Activated naive CD4-positive, alpha-beta T cell treated with anti-CD3 and anti-CD28 coated beads for 36 hours (primary cell): ENCODE data around the gene ADM2. TPM values are rescaled to one million over a fixed set of nuclear protein-coding genes. Genes with fewer than 3 reads are reported as not detected.

Experiments used
- CTCF ChIA-PET: fragments of 350-600 bp; sonication (Branson Sonifier 250); formaldehyde crosslinking; loops from one replicate; lab custom pipeline; 2021; ENCODE audit warnings: antibody characterized with exemption; lab: Charles Lee
- DNase-seq: peaks from one replicate; pipeline ENCODE4 v3.0.0-alpha.2; 2020
- H3K27ac Mint-ChIP-seq: one replicate; pipeline ENCODE4 v1.8.0; 2021; ENCODE audit warnings: mild to moderate bottlenecking, mixed read lengths
- H3K27me3 Mint-ChIP-seq: one replicate; pipeline ENCODE4 v1.8.0; 2021; ENCODE audit warnings: low read depth, mixed read lengths
- H3K36me3 Mint-ChIP-seq: one replicate; pipeline ENCODE4 v1.8.0; 2021; ENCODE audit warnings: low read depth, mixed read lengths
- H3K4me1 Mint-ChIP-seq: one replicate; pipeline ENCODE4 v1.8.0; 2021; ENCODE audit warnings: low read depth, mixed read lengths
- H3K4me3 Mint-ChIP-seq: one replicate; pipeline ENCODE4 v1.8.0; 2021; ENCODE audit warnings: mild to moderate bottlenecking, moderate library complexity, mixed read lengths
- H3K9me3 Mint-ChIP-seq: one replicate; pipeline ENCODE4 v1.8.0; 2021; ENCODE audit warnings: mixed read lengths
- intact Hi-C: fragments of 100-400 bp; cut with micrococcal nuclease; formaldehyde crosslinking; loops from one replicate; pipeline ENCODE4 v1.15.1; 2023
- total RNA-seq, 2 experiments: library from RNA; stranded (reverse); gene quantifications; one replicate each; pipeline ENCODE4 v1.2.3, GENCODE V29; 2021

The ADM2 gene
- total RNA-seq, 2 experiments from 2014 or later = 7.5 to 8.3 TPM

- DNase-seq = no peak
- Mint-ChIP-seq H3K4me1 (peaks cover 11% of the 10 kb centered on the region), H3K36me3 (peaks cover 19% of the 10 kb centered on the region), H3K27ac (no peak overlapping the region), H3K9me3 (no peaks in the 10 kb centered on the region), H3K27me3 (no peaks in the 10 kb centered on the region), H3K4me3 (no peak overlapping the region)
- intact Hi-C loops = no loop called here
- CTCF ChIA-PET = interaction anchor here (1.0 kb wide), 1 partner anchor 34 kb away, joined by 4 read pairs; no protein-coding TSS in a partner anchor
Observed at GRCh38 chr22:50464451-50464850, 16.9 kb upstream of the ADM2 start.

GRCh38 chr22:50465066-50465930, 16.0 kb upstream of the ADM2 start:
- CTCF ChIA-PET = interaction anchor here (1.0 to 1.1 kb wide), 2 partner anchors 33 to 213 kb away, joined by 4 to 5 read pairs; no protein-coding TSS in a partner anchor
- Mint-ChIP-seq H3K4me3 (no peak overlapping the region), H3K27me3 (no peaks in the 10 kb centered on the region), H3K9me3 (no peaks in the 10 kb centered on the region), H3K36me3 (peaks cover 18% of the 10 kb centered on the region), H3K27ac (no peak overlapping the region), H3K4me1 (peaks cover 19% of the 10 kb centered on the region)
- DNase-seq = no peak
- intact Hi-C loops = no loop called here

DNA sequence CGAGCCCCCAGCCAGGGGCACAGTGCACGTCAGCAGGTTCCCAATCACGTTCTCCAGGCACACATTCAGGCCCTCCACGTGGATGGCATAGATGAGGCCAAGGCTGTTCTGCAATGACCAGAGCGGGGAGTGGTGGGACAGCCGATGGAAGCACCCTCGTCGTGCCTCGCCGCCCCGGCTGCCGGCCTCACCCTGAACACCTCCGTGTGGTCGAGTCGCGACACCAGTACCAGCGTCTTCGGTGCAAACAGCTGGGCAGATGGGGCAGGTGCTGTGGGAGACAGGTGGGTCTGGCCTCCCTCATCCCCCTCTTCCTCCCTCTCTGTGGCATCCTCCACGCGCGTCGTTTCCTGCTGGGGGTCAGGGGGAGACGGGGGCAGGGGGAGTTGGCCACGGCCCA, 14.0 kb upstream of the ADM2 start:
- DNase-seq = no peak
- no peak overlapping the region for H3K27ac Mint-ChIP-seq
- no peaks in the 10 kb centered on the region for H3K9me3 Mint-ChIP-seq
- CTCF ChIA-PET = interaction anchor here (1.3 kb wide), 1 partner anchor 30 kb away, joined by 3 read pairs; no protein-coding TSS in a partner anchor
- peaks cover 11% of the 10 kb centered on the region for H3K36me3 Mint-ChIP-seq
- H3K4me1 Mint-ChIP-seq = peaks cover 40% of the 10 kb centered on the region
- intact Hi-C loops = no loop called here
- H3K4me3 Mint-ChIP-seq = no peak overlapping the region
- H3K27me3 Mint-ChIP-seq = no peaks in the 10 kb centered on the region

- Mint-ChIP-seq H3K27me3 (no peaks in the 10 kb centered on the region), H3K27ac (no peak overlapping the region), H3K4me1 (peaks cover 45% of the 10 kb centered on the region), H3K36me3 (peaks cover 11% of the 10 kb centered on the region), H3K4me3 (no peak overlapping the region), H3K9me3 (no peaks in the 10 kb centered on the region)
- CTCF ChIA-PET = interaction anchor here (0.6 to 1.3 kb wide), 2 partner anchors 29 to 30 kb away, joined by 3 to 4 read pairs; no protein-coding TSS in a partner anchor
- intact Hi-C loops = no loop called here
- DNase-seq = no peak
Observed at GRCh38 chr22:50467773-50468440, 13.4 kb upstream of the ADM2 start.

DNA sequence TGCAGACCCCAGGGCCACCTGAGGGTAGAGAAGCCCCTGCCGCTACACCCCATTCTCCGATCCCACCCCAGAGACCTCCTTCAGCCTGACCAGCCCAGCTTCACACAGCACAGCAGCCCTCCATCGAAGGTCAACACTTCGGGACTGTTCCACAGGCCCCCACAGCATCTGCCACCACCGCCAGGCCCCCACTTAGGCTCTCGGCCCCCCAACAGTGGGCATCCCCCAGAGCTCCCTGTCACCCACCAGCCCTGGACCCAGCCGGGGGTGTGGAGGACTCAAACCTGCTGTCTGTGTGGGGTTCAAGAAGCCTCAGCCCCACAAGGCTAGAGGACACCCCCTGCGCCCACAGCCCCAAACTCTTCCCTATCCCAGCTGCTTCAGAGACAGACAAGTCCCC, 12.7 kb upstream of the ADM2 start:
- peaks cover 52% of the 10 kb centered on the region for H3K4me1 Mint-ChIP-seq
- H3K9me3 Mint-ChIP-seq = no peaks in the 10 kb centered on the region
- H3K36me3 Mint-ChIP-seq = peaks cover 8% of the 10 kb centered on the region
- DNase-seq = no peak
- CTCF ChIA-PET = interaction anchor here (0.6 kb wide), 2 partner anchors 28 to 103 kb away, joined by 4 to 5 read pairs; no protein-coding TSS in a partner anchor
- H3K4me3 Mint-ChIP-seq = no peak overlapping the region
- intact Hi-C loops = loop anchor here (1.0 kb wide), 1 partner anchor 39 kb away; the partner anchor contains the start of gene LMF2
- H3K27me3 Mint-ChIP-seq = no peaks in the 10 kb centered on the region
- peak overlapping the region; percentile 56 for H3K27ac Mint-ChIP-seq

DNA sequence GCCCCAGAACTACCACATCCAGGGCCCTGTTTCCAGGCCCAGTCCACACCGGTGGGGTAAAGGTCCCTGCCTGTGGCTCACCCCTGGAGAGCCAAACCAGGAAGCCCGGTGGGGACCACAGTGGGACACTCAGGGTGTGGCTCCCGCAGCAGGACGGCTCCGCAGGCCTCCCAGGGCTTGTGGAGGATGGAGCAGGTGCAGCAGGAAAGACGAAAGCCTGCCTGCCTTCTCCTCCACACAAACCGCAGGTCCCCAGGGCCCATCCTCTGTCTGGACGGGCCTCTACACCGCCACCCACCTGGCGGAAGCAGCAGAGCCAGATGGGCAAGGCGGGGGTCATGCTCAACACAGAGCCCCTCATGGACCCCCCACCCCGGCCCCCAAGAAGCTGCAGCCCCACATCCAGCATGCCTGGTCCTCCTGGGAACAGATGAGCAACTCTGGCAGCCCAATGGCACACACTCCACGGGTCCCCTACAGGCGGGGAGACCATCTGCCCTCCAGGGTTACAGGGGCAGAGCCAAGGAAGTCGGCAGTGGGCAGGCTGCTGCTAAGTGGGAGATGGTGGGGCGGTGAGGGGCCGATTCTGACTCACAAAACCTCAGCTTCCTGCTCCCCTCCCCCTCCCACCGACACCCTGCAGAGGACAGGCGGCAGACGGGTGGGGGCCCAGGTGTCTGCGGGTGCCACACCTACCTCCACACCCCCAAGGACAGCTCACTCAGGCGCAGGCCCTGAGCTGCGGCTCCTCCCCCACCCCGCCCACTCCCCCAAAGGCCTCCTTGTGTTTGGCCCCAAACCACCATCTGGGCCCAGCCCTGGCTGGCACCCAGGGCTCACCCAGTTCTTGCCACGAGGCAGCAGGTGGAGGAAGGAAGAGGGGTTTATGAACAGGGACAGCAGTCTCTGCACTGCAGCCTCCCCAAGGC, 11.7 kb upstream of the ADM2 start:
- peaks cover 58% of the 10 kb centered on the region for H3K4me1 Mint-ChIP-seq
- H3K9me3 Mint-ChIP-seq = no peaks in the 10 kb centered on the region
- peak; percentile 97 for DNase-seq
- peak overlapping the region; percentile 89 for H3K27ac Mint-ChIP-seq
- peaks cover 4% of the 10 kb centered on the region for H3K36me3 Mint-ChIP-seq
- H3K27me3 Mint-ChIP-seq = no peaks in the 10 kb centered on the region
- intact Hi-C loops = loop anchor here (1.0 to 10.0 kb wide), 4 partner anchors 38 to 507 kb away; partner anchors contain the start of genes LMF2, PIM3 and TUBGCP6
- H3K4me3 Mint-ChIP-seq = peak overlapping the region; percentile 56
- CTCF ChIA-PET = interaction anchor here (0.7 to 2.0 kb wide), 4 partner anchors 10 to 64 kb away, joined by 3 to 11 read pairs (median 6); partner anchors contain the start of gene SCO2

DNA sequence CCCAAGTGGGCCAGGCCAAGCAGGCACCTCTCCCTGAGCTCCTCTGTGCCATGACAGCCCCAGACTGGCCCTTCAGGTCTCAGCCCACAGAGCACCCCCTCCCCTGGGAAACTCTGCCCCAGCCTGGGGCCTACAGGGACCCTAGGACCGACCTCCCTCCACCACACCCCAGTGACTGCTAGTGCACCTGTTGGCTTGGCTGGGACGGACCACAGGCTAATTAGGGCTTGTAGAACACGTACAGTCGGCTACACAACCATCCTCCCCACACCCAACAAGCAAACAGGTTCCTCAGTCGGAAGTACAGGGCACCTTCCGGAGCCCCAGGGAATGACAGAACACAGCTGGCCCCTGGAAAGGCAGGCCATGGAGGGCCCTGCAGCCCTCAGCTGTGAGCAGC, 10.9 kb upstream of the ADM2 start:
- H3K27ac Mint-ChIP-seq = peak overlapping the region; percentile 89
- peaks cover 4% of the 10 kb centered on the region for H3K36me3 Mint-ChIP-seq
- H3K9me3 Mint-ChIP-seq = no peaks in the 10 kb centered on the region
- intact Hi-C loops = loop anchor here (5.0 to 10.0 kb wide), 3 partner anchors 226 to 508 kb away; partner anchors contain the start of genes PIM3 and TUBGCP6
- no peak for DNase-seq
- peak overlapping the region; percentile 56 for H3K4me3 Mint-ChIP-seq
- H3K4me1 Mint-ChIP-seq = peaks cover 58% of the 10 kb centered on the region
- CTCF ChIA-PET = interaction anchor here (0.7 to 2.0 kb wide), 5 partner anchors 10 to 64 kb away, joined by 3 to 11 read pairs (median 4); partner anchors contain the start of gene SCO2
- H3K27me3 Mint-ChIP-seq = no peaks in the 10 kb centered on the region

DNA sequence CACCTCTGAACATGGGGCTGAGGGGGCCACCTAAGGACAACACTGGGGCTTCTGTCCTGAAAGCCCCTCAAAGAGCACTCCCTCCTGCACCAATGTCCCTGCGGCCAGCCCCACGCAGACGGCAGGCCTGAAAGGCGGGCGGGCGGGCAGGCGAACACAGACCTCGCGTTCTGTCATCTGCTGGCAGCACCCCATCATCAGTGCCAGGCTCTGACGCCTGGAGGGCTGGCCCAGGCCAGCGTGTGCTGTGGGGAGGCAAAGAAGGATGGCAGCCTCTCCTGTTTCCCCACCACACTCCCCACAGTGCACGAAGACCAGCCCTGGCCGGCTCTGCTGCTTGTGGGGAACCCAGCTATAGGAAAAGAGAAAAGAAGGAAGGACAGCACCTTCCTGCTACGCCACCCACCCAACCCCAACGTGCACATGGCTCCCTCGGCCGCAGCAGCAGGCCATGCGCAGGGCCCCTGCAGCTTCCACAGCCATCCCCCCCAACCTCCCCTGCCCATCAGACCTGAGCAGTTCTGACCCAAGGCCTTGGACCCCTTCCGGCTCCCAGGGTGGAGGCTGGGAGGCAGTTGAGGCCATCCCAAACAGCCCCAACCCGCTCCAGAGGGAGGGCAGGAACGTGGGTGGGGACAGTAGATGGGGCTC, 10.0 kb upstream of the ADM2 start:
- H3K4me1 Mint-ChIP-seq = peaks cover 59% of the 10 kb centered on the region
- H3K27me3 Mint-ChIP-seq = no peaks in the 10 kb centered on the region

GRCh38 chr22:50471962-50472361, 9.4 kb upstream of the ADM2 start:
- Mint-ChIP-seq H3K36me3 (peaks cover under 1% of the 10 kb centered on the region), H3K27ac (peak overlapping the region; percentile 89), H3K4me3 (no peak overlapping the region), H3K9me3 (no peaks in the 10 kb centered on the region), H3K27me3 (no peaks in the 10 kb centered on the region), H3K4me1 (peaks cover 60% of the 10 kb centered on the region)
- no peak for DNase-seq
- intact Hi-C loops = loop anchor here (5.0 to 10.0 kb wide), 3 partner anchors 227 to 510 kb away; partner anchors contain the start of genes PIM3 and TUBGCP6
- CTCF ChIA-PET = interaction anchor here (0.9 to 2.0 kb wide), 3 partner anchors 8 to 15 kb away, joined by 3 to 5 read pairs (median 4); no protein-coding TSS in a partner anchor

More for the DNA sequence above, 10.0 kb upstream of the ADM2 start:
- CTCF ChIA-PET = interaction anchor here (0.9 to 1.9 kb wide), 4 partner anchors 9 to 27 kb away, joined by 3 to 9 read pairs (median 4); no protein-coding TSS in a partner anchor
- intact Hi-C loops = loop anchor here (5.0 to 10.0 kb wide), 3 partner anchors 227 to 509 kb away; partner anchors contain the start of genes PIM3 and TUBGCP6
- DNase-seq = no peak
- Mint-ChIP-seq H3K4me3 (peak overlapping the region; percentile 56), H3K9me3 (no peaks in the 10 kb centered on the region), H3K36me3 (peaks cover 4% of the 10 kb centered on the region), H3K27ac (peak overlapping the region; percentile 89)

DNA sequence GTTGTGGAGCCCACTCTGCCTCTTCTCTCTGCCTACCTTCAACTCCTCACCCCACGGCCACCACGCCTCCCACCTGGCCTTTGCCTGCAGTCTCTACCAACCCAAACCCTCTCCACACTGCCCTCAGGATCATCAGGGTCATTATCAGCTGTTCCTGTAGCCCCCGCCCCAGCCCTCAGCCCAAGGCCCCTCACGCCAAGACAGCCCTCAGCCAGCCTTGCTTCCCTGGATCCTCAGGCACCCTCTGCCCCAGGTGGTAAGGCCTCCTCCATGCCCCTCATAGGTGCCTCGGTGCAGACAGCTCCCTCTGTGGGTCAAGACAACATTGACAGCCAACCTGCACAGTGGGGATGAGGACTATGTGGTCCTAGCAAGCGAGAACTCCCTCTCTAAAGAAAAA, 8.3 kb upstream of the ADM2 start:
- intact Hi-C loops = loop anchor here (1.0 to 10.0 kb wide), 4 partner anchors 147 to 511 kb away; partner anchors contain the start of genes PIM3 and TUBGCP6
- Mint-ChIP-seq H3K27ac (peak overlapping the region; percentile 87), H3K4me1 (peaks cover 61% of the 10 kb centered on the region), H3K36me3 (no peaks in the 10 kb centered on the region), H3K27me3 (no peaks in the 10 kb centered on the region), H3K4me3 (peak overlapping the region; percentile 95), H3K9me3 (no peaks in the 10 kb centered on the region)
- CTCF ChIA-PET = interaction anchor here (0.8 to 2.0 kb wide), 7 partner anchors 10 to 222 kb away, joined by 3 to 5 read pairs (median 4); partner anchors contain the start of gene HDAC10
- peak; percentile 68 for DNase-seq
